Skin epidermis (tissue), 12 donors: ENCODE measurements around the gene MBNL2.

Source experiments
- H3K27ac ChIP-seq, 21 experiments: fragments of 200-600 bp; sonication (generic) in 11 of 21; one replicate each; pipeline ENCODE4 v1.5.0; 2020; ENCODE audit warnings: mild to moderate bottlenecking in 3 of 21, inconsistent platforms in 2 of 21, moderate library complexity in 2 of 21
- H3K4me3 ChIP-seq, 7 experiments: fragments of 200-600 bp; sonication (generic) in 2 of 7; one replicate each; pipeline ENCODE4 v1.5.0; 2020; ENCODE audit warnings: inconsistent platforms in 2 of 7, mild to moderate bottlenecking in 2 of 7, moderate library complexity in 1 of 7

Gene MBNL2

DNA sequence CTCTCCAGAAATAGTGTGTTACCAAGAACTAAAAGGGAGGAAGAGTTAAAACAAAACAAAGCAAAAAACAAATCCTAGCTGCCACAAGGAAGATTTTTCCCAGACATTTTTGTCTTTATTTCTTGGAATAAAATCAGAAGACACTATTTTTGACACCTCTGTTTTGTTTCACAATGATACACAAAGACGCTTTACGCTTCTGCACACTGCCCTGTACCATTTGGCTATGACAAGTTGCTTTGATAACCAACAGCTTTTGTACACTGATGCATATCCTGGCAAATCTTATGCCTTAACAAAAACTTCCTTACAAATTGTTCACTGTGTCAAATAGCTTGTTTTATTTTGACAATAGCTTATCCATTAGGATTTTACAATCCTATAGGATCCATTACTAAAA is 108.3 kb downstream of the MBNL2 start:
- Histone ChIP-seq H3K27ac (no peak overlapping the region), H3K4me3 (no peak overlapping the region)

DNA sequence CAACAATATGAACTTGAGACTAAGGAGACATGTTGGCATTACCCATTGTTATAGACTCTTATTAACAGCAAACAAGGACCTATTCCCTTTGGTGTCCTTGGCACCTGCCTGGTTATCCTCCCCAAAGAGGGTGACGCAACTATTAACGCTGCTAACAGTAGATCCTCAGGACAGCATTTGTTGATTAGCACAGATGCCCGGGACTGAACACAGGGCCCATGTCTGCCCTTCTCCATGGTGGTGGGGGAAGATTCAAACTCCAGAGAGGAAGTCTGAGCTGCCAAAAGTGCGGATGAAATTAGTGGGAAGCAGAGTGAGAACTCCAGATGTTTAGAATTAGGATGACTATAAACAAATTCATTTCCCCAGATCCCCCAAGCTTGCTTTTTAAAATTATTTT is 110.6 kb downstream of the MBNL2 start:
- peak overlapping the region in 1 of 21 experiments; percentile 15 for H3K27ac ChIP-seq
- H3K4me3 ChIP-seq = no peak overlapping the region

DNA sequence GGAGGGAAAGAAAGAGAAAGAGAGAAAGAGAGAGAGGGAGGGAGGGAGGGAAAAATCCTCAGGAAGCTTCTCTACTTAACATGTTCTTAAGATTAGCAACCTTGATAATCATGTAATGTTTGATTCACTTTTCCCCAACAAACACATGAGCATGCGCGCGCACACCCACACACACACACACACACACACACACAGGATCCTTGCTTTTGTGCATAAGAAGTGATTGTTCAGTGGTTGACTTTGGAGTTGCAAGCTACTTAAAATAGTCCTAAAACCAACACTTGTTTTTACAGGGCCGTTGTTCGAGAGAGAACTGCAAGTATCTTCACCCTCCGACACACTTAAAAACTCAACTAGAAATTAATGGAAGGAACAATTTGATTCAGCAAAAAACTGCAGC is 111.8 kb downstream of the MBNL2 start:
- no peak overlapping the region for H3K4me3 ChIP-seq
- H3K27ac ChIP-seq = no peak overlapping the region

DNA sequence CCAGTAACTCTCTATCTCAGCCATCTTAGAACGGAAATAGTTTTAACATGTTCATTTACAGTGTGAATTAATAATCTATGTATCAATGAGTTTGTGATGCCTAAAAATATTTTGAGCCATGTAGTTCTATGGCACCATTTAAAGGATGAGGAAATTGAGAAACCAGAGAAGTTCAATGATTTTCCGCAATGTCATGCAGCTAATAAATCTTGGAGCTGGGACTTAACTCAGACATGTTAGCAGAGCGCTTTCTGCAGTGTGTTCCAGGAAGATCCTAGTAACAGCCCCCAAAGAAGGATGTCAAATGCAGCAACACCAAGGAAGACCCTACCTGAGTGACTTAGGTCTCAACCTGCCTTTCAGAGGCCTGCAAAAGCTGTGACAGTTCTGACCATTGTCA is 112.6 kb downstream of the MBNL2 start:
- Histone ChIP-seq H3K4me3 (no peak overlapping the region), H3K27ac (peak overlapping the region in 1 of 21 experiments; percentile 12)

DNA sequence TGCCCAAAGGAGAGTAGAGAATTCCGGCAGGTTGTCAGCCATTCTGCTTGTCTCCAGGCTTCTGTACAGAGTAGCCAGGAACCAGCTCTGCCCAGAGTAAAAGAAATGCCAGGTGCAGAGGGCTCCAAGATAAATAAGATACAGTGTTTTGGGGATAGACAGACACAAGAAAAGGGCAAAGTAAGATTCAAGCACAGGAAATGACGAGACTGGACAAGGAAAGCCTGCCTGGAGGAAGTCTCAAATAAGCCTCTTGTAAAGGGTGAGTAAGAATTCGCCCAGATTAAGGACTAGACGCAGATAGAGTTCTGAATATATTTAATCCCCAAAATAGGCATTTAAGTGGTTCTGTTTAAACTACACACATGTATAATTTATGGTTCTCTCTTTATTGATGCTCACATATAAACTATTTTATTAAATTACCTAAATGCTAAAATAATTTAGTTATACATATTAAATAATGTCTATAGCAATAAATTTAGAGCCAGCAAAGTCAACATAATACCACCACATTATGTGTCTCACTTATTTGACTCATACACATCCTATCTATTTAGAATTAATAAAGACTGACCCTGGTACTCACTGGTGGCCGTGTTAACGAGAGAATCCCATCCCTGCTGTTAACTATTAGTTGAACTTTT is 113.5 kb downstream of the MBNL2 start:
- Histone ChIP-seq H3K4me3 (no peak overlapping the region), H3K27ac (peak overlapping the region in 4 of 21 experiments; percentile 1 to 54 (median 28))

DNA sequence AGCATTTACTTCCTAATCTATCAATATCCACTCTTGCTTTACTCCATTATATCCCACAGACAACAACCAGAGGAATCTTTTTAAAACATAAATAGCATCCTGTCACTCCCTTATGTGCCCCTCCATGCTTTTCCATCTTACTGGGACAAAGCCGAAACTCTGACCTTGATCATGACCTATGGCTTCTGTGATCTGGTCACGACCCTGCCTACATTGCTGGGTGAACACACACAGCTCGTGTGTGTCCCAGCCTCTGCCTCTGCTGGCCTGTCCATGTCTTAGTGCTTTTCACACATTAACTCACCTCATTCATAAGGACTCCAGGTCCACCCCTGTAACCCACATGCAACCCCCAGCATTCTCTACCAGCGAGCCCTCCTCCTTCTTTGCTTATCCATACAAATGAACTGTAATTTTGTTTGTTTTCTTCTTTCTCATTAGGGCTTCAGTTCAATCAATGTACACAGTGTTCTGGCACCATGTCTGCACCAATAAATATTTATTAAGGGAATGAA is 115.9 kb downstream of the MBNL2 start:
- Histone ChIP-seq H3K4me3 (no peak overlapping the region), H3K27ac (no peak overlapping the region)

DNA sequence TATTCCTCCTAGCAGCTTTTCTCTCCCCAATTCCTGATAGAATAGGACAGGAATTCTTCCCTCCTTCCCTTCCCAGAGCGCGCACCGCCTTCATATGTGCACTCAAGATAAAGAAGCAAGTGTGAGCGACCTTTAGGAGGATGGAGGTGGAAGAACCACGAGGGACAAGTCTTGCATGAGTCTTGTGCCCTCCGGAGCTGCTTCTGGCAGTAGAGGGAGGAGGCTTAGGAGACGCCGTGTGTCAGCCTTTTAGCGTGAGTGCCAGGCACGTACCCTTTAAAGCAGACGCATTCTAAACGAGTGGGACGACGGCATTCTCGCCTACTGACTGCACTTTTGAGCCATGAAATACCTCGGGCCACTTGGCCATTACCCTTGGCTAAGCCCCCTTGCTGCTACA is 116.4 kb downstream of the MBNL2 start:
- H3K4me3 ChIP-seq = no peak overlapping the region
- H3K27ac ChIP-seq = peak overlapping the region in 1 of 21 experiments; percentile 73

DNA sequence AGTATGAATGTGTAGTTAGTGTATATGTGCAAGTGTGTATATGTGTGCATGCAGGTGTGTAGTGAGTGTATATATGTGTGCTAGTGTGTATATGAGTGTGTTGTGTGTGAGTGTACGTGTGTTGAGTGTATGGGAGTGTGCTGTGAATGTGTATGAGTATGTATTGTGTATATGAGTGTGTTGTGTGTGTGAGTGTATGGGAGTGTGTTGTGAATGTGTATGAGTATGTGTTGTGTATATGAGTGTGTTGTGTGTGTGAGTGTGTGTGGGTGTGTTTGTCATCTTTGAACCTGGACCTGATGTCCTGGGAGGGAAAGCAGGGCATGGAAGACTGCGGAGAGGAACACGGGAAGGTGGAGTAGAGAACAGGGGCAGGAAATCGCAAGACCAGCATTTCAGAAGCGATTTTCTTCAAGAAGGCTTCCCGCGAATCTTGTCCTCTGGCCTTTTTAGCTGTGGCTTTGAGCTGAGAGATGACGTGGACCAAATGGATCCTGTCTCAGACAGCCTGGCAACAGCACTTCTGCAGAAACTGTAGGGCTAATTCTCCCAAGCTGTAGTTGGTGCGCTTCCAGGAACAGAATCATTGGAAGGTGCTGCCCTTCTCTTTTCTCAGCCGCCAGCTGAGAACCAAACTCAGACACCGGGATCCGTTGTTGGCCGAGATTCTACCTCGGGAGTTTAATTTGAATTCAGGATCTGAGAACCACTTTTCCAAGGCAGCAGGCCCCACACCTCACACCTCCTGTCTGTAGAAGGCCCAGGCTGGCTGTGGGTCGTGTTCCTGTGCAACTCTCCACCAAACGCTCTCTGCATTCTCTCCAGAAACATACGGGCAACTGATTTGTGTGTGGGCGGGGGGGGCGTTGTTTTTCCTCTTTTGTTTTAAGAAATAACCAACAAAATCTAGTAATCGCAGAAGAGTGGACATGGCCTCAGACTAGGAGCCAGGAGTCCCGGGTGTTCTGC is 117.2 kb downstream of the MBNL2 start:
- Histone ChIP-seq H3K27ac (peak overlapping the region in 13 of 21 experiments; percentile 1 to 73 (median 49)), H3K4me3 (no peak overlapping the region)

DNA sequence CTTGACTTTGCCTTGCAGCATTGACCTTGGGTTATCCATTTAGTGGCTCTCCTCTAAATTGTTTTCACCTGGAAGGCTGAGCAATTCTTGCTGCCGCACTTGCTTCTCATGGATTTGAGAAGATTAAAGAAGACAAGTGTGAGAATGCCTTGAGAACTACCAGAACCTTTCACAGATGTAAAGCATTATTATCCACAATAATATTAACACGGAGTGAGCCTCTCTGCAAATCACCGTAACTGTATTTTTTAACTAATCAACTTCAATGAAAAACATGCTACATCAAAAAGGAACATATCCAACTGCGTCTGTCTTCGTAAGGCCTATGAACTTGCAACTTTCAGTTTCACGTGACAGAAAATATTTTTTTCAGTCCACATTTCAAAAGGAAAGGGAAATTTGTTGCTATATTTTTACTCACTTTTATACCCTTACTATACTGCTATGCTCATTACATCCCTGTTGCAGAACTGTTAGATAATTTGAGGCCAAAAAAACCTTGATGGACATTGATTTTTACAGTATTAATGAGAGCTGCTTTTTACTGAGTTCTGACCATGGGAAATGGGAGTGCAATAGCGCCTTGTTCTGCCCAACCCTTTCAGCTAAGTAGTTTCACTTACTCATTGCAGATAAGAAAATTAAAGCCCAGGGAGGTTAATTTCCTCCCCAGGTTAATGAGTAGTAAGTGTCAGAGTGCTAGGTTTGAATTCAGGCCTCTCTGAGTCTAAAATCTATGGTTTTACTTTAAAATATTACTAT is 118.0 kb downstream of the MBNL2 start:
- no peak overlapping the region for H3K4me3 ChIP-seq
- H3K27ac ChIP-seq = peak overlapping the region in 8 of 21 experiments; percentile 9 to 73 (median 50)

DNA sequence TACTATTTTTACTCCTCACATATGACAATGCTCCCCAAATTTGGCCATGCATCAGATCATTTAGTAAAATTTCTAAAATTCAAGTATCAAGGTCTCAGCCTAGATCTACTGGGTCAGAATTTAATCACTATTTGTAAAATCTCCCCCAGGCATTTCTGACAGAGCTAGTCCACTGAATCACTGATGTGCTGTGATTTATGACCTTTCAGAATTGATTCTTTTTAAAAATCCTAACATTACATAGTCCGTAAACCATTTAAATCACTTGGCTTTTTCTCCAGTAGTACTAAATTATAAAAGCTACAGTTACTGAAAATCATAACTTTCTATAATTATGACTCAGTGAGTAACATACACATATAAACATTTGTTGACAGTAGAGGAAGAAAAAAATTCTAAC is 119.0 kb downstream of the MBNL2 start:
- peak overlapping the region in 1 of 21 experiments; percentile 15 for H3K27ac ChIP-seq

DNA sequence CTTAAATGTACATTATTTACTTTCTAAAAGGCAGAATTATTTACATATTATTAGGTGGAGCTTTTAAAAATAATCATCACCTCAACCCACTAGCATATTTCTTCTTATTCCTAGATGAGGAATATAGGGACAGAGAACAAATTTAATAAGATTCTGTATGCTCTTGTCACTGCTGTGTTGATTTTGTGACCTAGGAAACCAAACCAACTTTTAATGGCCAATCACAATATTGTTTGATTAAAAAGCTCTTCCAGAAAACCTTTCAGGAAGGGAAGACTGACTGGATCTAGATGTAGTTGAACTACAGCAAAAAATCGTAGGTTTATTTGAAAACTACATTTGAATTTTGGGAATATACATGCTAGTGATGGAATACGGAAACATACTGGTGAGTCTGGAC is 120.0 kb downstream of the MBNL2 start:
- Histone ChIP-seq H3K4me3 (no peak overlapping the region), H3K27ac (no peak overlapping the region)

More for the DNA sequence above, 119.0 kb downstream of the MBNL2 start:
- H3K4me3 ChIP-seq = no peak overlapping the region

DNA sequence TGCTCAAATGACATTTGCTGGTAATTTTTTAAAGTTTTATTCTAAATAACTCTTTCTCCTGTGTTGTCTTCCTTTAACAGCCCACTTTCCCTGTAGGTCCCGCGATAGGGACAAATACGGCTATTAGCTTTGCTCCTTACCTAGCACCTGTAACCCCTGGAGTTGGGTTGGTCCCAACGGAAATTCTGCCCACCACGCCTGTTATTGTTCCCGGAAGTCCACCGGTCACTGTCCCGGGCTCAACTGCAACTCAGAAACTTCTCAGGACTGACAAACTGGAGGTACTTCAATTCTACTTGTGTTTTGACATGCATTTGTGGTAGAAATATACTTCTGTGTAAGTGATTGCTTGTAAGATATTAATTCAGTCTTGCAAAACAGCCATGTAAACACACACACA is 120.8 kb downstream of the MBNL2 start:
- Histone ChIP-seq H3K4me3 (no peak overlapping the region), H3K27ac (peak overlapping the region in 1 of 21 experiments; percentile 22)

DNA sequence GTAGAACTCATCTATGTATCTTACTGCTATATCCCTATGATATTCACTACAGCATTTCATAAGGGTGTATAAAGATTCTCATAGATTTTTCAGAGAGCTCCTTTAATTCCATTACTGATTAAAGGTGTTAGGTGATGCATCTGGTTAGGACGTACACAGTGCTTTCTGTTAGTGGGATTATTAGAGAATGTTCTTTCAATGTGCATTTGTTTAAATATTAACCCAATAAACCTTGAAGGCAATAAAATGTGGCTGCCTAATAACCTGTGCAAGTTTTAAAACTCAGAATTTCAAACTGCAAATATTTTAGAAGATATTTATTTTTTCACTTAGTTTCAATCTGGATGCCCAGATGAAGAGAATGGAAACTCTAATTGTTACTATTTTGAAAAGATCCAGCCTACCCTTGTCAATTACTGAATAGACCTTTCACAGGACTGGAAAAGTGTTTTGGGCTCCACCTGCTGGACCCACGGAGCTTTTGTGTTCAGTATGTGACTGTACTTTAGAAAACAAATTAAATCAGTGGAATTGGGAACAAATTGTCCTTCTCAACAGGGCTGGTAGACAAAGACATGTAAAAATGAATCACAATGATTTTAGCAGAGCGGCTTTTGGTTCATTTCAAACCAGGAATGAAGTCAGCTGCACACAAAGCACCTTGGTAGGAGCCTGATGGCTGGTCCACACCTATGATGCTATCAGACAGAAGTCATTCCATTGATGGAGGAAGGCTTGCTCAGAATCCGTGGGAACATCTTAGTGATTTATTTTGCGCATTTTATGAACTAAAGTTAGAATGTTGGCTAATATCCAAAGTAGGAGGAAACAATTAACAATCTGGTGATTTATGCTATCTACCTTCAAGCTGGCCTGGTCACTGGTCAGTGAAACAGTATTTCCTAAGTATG is 122.4 kb downstream of the MBNL2 start:
- H3K27ac ChIP-seq = peak overlapping the region in 3 of 21 experiments; percentile 7 to 16 (median 10)

DNA sequence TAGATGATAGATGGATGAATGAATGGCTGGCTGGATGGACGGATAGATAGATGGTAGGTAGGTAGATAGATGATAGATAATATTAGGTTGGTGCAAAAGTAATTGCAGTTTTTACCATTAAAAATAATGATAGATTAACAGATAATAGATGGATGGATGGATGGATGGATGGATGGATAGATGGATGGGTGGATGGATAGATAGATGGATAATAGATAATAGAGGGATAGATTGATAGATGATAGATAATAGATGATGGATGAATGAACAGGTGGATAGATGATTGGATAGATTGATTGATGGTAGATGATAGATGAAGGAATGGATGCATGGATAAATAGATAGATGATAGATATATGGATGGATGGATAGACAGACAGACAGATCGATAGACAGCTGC is 124.0 kb downstream of the MBNL2 start:
- no peak overlapping the region for H3K27ac ChIP-seq

More for the DNA sequence above, 122.4 kb downstream of the MBNL2 start:
- H3K4me3 ChIP-seq = no peak overlapping the region

DNA sequence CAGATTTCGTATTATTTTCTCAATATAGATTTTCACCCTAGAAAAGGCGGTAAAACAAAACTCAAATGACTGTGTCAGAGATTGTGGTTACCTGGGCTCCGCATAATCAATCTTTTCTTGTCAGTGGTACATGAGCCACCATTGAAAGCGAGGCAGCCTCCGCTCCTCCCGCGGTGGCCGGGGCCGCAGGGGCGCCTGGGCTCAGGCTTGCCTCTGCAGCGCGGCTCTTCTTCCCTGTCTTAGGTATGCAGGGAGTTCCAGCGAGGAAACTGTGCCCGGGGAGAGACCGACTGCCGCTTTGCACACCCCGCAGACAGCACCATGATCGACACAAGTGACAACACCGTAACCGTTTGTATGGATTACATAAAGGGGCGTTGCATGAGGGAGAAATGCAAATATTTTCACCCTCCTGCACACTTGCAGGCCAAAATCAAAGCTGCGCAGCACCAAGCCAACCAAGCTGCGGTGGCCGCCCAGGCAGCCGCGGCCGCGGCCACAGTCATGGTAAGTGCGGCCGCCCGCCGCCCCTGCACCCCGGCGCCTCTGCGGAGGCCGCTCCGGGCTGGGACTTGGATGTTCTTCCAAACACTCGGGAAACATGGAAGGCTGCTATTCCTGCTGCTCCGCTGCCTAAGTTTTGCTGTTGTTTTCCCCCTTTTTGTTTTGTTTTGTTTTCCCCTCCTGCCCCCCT is 124.6 kb downstream of the MBNL2 start:
- H3K4me3 ChIP-seq = no peak overlapping the region
- H3K27ac ChIP-seq = no peak overlapping the region

More for the DNA sequence above, 124.0 kb downstream of the MBNL2 start:
- H3K4me3 ChIP-seq = no peak overlapping the region

DNA sequence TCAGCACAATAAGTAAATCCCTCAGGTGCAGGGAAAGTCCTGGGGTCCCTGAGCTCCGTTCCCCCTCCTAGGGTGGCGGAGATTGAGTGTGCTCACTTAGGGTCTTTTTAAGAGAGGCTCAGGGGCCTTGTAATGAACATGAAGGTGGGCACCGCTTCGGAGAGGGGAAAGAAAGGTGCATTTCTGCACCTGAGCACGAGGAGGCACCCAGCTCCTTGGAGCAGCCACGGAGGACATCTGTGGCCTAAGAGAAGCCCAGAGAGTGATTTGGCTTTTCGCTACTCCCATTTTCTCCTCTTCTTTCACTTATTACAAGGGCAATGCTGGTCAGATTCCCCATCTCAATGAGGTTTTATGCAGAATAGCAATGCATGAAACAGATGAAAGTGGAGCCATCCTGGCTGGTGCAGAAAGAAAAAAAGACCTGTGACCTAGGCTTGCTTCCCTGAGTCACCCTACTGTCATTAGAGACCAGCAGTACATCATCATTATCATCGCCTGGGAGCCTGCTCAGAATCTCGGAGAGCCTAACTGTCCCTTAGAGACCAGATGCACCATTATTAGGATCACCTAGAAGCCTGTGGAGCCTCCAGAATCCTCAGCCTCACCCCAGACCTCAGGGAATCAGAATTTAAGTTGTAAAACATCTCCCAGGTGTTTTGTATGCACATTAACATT is 125.3 kb downstream of the MBNL2 start:
- H3K27ac ChIP-seq = no peak overlapping the region
- no peak overlapping the region for H3K4me3 ChIP-seq

DNA sequence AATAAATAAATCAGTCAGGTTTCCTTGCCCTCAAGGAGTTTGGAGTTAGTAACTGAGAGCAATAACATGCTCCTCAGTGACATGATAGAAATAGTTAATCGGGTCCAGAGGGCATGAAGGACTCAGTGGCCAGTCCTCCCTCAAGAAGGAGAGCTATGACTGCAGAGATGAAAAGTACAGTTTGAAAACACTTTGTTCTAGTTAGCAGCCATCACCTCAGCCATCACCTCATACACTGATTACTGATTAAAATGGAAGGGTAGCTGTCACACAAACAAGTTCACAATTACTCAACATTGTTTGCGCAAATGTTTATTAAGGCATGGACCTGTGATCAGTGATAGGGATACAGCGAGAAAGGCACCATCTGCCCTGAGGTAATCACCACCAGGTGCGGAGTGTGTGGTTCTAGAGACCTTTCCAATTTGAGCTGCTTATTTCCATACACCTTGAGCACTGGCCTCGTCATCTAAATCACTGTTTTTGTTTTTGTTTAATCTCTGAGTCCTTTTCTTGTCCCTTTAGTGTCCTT is 126.5 kb downstream of the MBNL2 start:
- H3K27ac ChIP-seq = no peak overlapping the region
- no peak overlapping the region for H3K4me3 ChIP-seq
